Suprapubic skin (tissue), 4 donors: ENCODE results near the gene CDH13. TPM values are rescaled to one million over a fixed set of nuclear protein-coding genes. Genes with fewer than 3 reads are reported as not detected.

Source experiments
- DNase-seq, 2 donors: peaks; one replicate each; pipeline ENCODE4 v3.0.0-alpha.2; 2019; ENCODE audit warnings: low spot score in 2 of 2
- H3K27ac ChIP-seq: fragments of 200-600 bp; sonication (generic); one replicate; pipeline ENCODE4 v1.5.1; 2019
- H3K27me3 ChIP-seq: fragments of 200-600 bp; sonication (generic); one replicate; pipeline ENCODE4 v1.5.1; 2019
- H3K36me3 ChIP-seq: fragments of 200-600 bp; sonication (generic); one replicate; pipeline ENCODE4 v1.5.1; 2019
- H3K4me1 ChIP-seq: fragments of 200-600 bp; sonication (generic); one replicate; pipeline ENCODE4 v1.5.1; 2019
- H3K4me3 ChIP-seq: fragments of 200-600 bp; sonication (generic); one replicate; pipeline ENCODE4 v1.5.1; 2019; ENCODE audit warnings: mild to moderate bottlenecking
- H3K9me3 ChIP-seq: fragments of 200-600 bp; sonication (generic); one replicate; pipeline ENCODE4 v1.5.1; 2019
- CTCF ChIP-seq, 2 donors: fragments of 200-600 bp in 1 of 2; fragments of 450-650 bp in 1 of 2; sonication (generic) in 1 of 2; IDR thresholded peaks; one replicate each; pipeline ENCODE4 v1.5.1; 2016 to 2019; ENCODE audit warnings: antibody characterized with exemption in 2 of 2, mild to moderate bottlenecking in 1 of 2, moderate library complexity in 1 of 2
- EP300 ChIP-seq: sonication (generic); formaldehyde crosslinking; IDR thresholded peaks from one replicate; pipeline ENCODE4 v1.6.1; 2017; ENCODE audit warnings: antibody characterized with exemption
- POLR2A ChIP-seq, 2 donors: fragments of 450-650 bp; IDR thresholded peaks; one replicate each; pipeline ENCODE4 v1.6.1; 2017; ENCODE audit warnings: antibody characterized with exemption in 2 of 2, mild to moderate bottlenecking in 2 of 2, moderate library complexity in 2 of 2
- POLR2AphosphoS5 ChIP-seq, 3 donors: sonication (generic); formaldehyde crosslinking; IDR thresholded peaks; one replicate each; pipeline ENCODE4 v1.6.1; 2017; ENCODE audit warnings: antibody characterized with exemption in 3 of 3
- WGBS: methylation state at CpG from one replicate; pipeline ENCODE4 v1.1.5; 2018; 5-methylcytosine and 5-hydroxymethylcytosine counted together
- total RNA-seq, 4 donors: library from RNA; depleted of rRNA; stranded (reverse); fragments of >200 nt; gene quantifications; one replicate each; pipeline ENCODE4 v1.1.0, GENCODE V29; 2016

CDH13 gene
- total RNA-seq, 4 donors from 2014 or later = 90.4 to 176 (median 139) TPM

- H3K4me3 ChIP-seq = no peak overlapping the region
- no peaks in the 10 kb centered on the region for H3K36me3 ChIP-seq
- no peaks in the 10 kb centered on the region for H3K9me3 ChIP-seq
- WGBS = 82% methylated on average over 2 of the region's 2 CpGs
- H3K4me1 ChIP-seq = no peaks in the 10 kb centered on the region
- TF ChIP-seq POLR2A (IDR thresholded peaks at IDR 0.05) (no peak), POLR2AphosphoS5 (IDR thresholded peaks at IDR 0.05) (no peak), CTCF (IDR thresholded peaks at IDR 0.05) (no peak)
- no peak for DNase-seq
- H3K27ac ChIP-seq = no peak overlapping the region
- H3K27me3 ChIP-seq = no peaks in the 10 kb centered on the region
Measured at GRCh38 chr16:82736224-82736623, 109.5 kb downstream of the CDH13 start.

GRCh38 chr16:82738699-82739098, 111.9 kb downstream of the CDH13 start:
- no peaks in the 10 kb centered on the region for H3K4me1 ChIP-seq
- TF ChIP-seq POLR2AphosphoS5 (IDR thresholded peaks at IDR 0.05) (no peak), CTCF (IDR thresholded peaks at IDR 0.05) (no peak), POLR2A (IDR thresholded peaks at IDR 0.05) (no peak), EP300 (no peak)
- no peak overlapping the region for H3K27ac ChIP-seq
- H3K27me3 ChIP-seq = no peaks in the 10 kb centered on the region
- no peaks in the 10 kb centered on the region for H3K36me3 ChIP-seq
- 54% methylated on average over 3 of the region's 3 CpGs for WGBS
- H3K9me3 ChIP-seq = no peaks in the 10 kb centered on the region
- DNase-seq = no peak
- H3K4me3 ChIP-seq = no peak overlapping the region

- Histone ChIP-seq H3K4me1 (no peaks in the 10 kb centered on the region), H3K27ac (no peak overlapping the region), H3K4me3 (no peak overlapping the region), H3K9me3 (no peaks in the 10 kb centered on the region), H3K27me3 (no peaks in the 10 kb centered on the region), H3K36me3 (no peaks in the 10 kb centered on the region)
- no peak for DNase-seq
- 67% methylated on average over 5 of the region's 5 CpGs for WGBS
- TF ChIP-seq POLR2A (IDR thresholded peaks at IDR 0.05) (no peak), CTCF (IDR thresholded peaks at IDR 0.05) (no peak), EP300 (no peak)
Measured at GRCh38 chr16:82741073-82741615, 114.4 kb downstream of the CDH13 start.

GRCh38 chr16:82744958-82745357, 118.2 kb downstream of the CDH13 start:
- no peaks in the 10 kb centered on the region for H3K27me3 ChIP-seq
- TF ChIP-seq CTCF (IDR thresholded peaks at IDR 0.05) = no peak
- no peak for TF ChIP-seq POLR2A (IDR thresholded peaks at IDR 0.05)
- no peak for TF ChIP-seq EP300
- TF ChIP-seq POLR2AphosphoS5 (IDR thresholded peaks at IDR 0.05) = no peak
- WGBS = 96% methylated on average over 7 of the region's 7 CpGs

GRCh38 chr16:82748026-82748425, 121.3 kb downstream of the CDH13 start:
- DNase-seq = no peak
- no peak for TF ChIP-seq POLR2A (IDR thresholded peaks at IDR 0.05)
- no peak for TF ChIP-seq CTCF (IDR thresholded peaks at IDR 0.05)
- no peak for TF ChIP-seq EP300
- no peak for TF ChIP-seq POLR2AphosphoS5 (IDR thresholded peaks at IDR 0.05)
- Histone ChIP-seq H3K4me1 (no peaks in the 10 kb centered on the region), H3K4me3 (no peak overlapping the region), H3K9me3 (no peaks in the 10 kb centered on the region), H3K27ac (no peak overlapping the region), H3K27me3 (no peaks in the 10 kb centered on the region), H3K36me3 (no peaks in the 10 kb centered on the region)
- 44% methylated on average over 5 of the region's 5 CpGs for WGBS

More at GRCh38 chr16:82744958-82745357, 118.2 kb downstream of the CDH13 start:
- H3K36me3 ChIP-seq = no peaks in the 10 kb centered on the region
- no peaks in the 10 kb centered on the region for H3K4me1 ChIP-seq
- H3K4me3 ChIP-seq = no peak overlapping the region
- no peaks in the 10 kb centered on the region for H3K9me3 ChIP-seq
- DNase-seq = no peak
- no peak overlapping the region for H3K27ac ChIP-seq
